NCI-H1048 (cell line): Measurements from ENCODE around the gene CPOX.
"Not testable (repeated sequence)": the region's sequence is repeated elsewhere in the genome, so short reads cannot be mapped to it uniquely, and the experiment has no call there.

Experiments
- DNase-seq: peaks from one replicate; lab custom pipeline; 2025; lab: John Stamatoyannopoulos, UW

The CPOX gene

GRCh38 chr3:98561727-98562521 lies 31.5 kb downstream of the CPOX start:
- DNase-seq: no peak

- DNase-seq: no peak
Observed at GRCh38 chr3:98560911-98561310, 32.5 kb downstream of the CPOX start.

GRCh38 chr3:98559769-98560168 lies 33.6 kb downstream of the CPOX start:
- DNase-seq: not testable (repeated sequence)

GRCh38 chr3:98558100-98558827 lies 35.1 kb downstream of the CPOX start:
- DNase-seq: no peak

- no peak for DNase-seq
Observed at GRCh38 chr3:98557324-98558010, 35.9 kb downstream of the CPOX start.

GRCh38 chr3:98556164-98557130 lies 37.0 kb downstream of the CPOX start:
- no peak for DNase-seq

GRCh38 chr3:98555025-98555379 lies 38.4 kb downstream of the CPOX start:
- no peak for DNase-seq

- no peak for DNase-seq
Observed at GRCh38 chr3:98554580-98554979, 38.8 kb downstream of the CPOX start.

- DNase-seq: no peak
Observed at GRCh38 chr3:98553753-98554152, 39.7 kb downstream of the CPOX start.

- DNase-seq: no peak
Observed at GRCh38 chr3:98553021-98553563, 40.3 kb downstream of the CPOX start.

- DNase-seq: no peak
Observed at GRCh38 chr3:98552232-98553020, 41.0 kb downstream of the CPOX start.

GRCh38 chr3:98551754-98552153 lies 41.7 kb downstream of the CPOX start:
- no peak for DNase-seq

- DNase-seq: no peak
Observed at GRCh38 chr3:98551236-98551635, 42.2 kb downstream of the CPOX start.

- no peak for DNase-seq
Observed at GRCh38 chr3:98550833-98551232, 42.6 kb downstream of the CPOX start.

GRCh38 chr3:98548544-98548943 lies 44.9 kb downstream of the CPOX start:
- DNase-seq: no peak

- DNase-seq: no peak
Observed at GRCh38 chr3:98545940-98546339, 47.5 kb downstream of the CPOX start.

- DNase-seq: no peak
Observed at GRCh38 chr3:98542623-98543022, 50.8 kb downstream of the CPOX start.

- DNase-seq: no peak
Observed at GRCh38 chr3:98541695-98542094, 51.7 kb downstream of the CPOX start.

- DNase-seq: no peak
Observed at GRCh38 chr3:98540346-98540745, 53.1 kb downstream of the CPOX start.

- DNase-seq: no peak
Observed at GRCh38 chr3:98536456-98537017, 56.9 kb downstream of the CPOX start.
